KMS-11 (cell line): ENCODE measurements around the gene CCDC70.

Experiments
- H2AFZ ChIP-seq: fragments of 200-600 bp; sonication (generic); 2 replicates; pipeline ENCODE4 v1.6.1; 2016; ENCODE audit warnings: antibody characterized with exemption, mixed run types, low read depth
- H3K27ac ChIP-seq: fragments of 200-600 bp; sonication (generic); 2 replicates; pipeline ENCODE4 v1.6.1; 2016; ENCODE audit warnings: mild to moderate bottlenecking, mixed run types
- H3K27me3 ChIP-seq: fragments of 200-600 bp; sonication (generic); 2 replicates; pipeline ENCODE4 v1.6.1; 2017; ENCODE audit warnings: mild to moderate bottlenecking, low read depth, mixed run types, moderate library complexity; ENCODE audit not compliant: insufficient read depth
- H3K36me3 ChIP-seq: fragments of 200-600 bp; sonication (generic); 2 replicates; pipeline ENCODE4 v1.6.1; 2017; ENCODE audit warnings: mild to moderate bottlenecking, mixed run types; ENCODE audit not compliant: insufficient read depth
- H3K4me1 ChIP-seq: fragments of 200-600 bp; sonication (generic); 2 replicates; pipeline ENCODE4 v1.6.1; 2016; ENCODE audit warnings: mild to moderate bottlenecking, low read depth, mixed run types; ENCODE audit not compliant: poor library complexity, severe bottlenecking
- H3K4me2 ChIP-seq: fragments of 200-600 bp; sonication (generic); 2 replicates; pipeline ENCODE4 v1.7.0; 2016; ENCODE audit warnings: mild to moderate bottlenecking, mixed run types
- H3K4me3 ChIP-seq: fragments of 200-600 bp; sonication (generic); IDR thresholded peaks from 2 replicates; pipeline ENCODE4 v1.6.1; 2017; ENCODE audit warnings: low read depth, low read length, mixed read lengths; ENCODE audit not compliant: insufficient read depth
- H3K79me2 ChIP-seq: fragments of 200-600 bp; sonication (generic); 2 replicates; pipeline ENCODE4 v1.6.1; 2016; ENCODE audit warnings: low read depth, mixed run types; ENCODE audit not compliant: insufficient read depth
- H3K9ac ChIP-seq: fragments of 200-600 bp; sonication (generic); 2 replicates; pipeline ENCODE4 v1.6.1; 2016; ENCODE audit warnings: mild to moderate bottlenecking, mixed run types
- H4K20me1 ChIP-seq: fragments of 200-600 bp; sonication (generic); 2 replicates; pipeline ENCODE4 v1.6.1; 2016; ENCODE audit warnings: mild to moderate bottlenecking, mixed run types; ENCODE audit not compliant: insufficient read depth
- CTCF ChIP-seq: fragments of 200-600 bp; sonication (generic); conservative IDR thresholded peaks from 2 replicates; pipeline ENCODE4 v1.6.1; 2017; ENCODE audit warnings: low read depth, mild to moderate bottlenecking, antibody characterized with exemption, low read length, moderate library complexity, mixed read lengths

The CCDC70 gene

GRCh38 chr13:51861723-51862300, at the start of gene CCDC70:
Gene CCDC70, plus strand, starts transcription at chr13:51861969. Its CDS starts 3,443 bp downstream, at chr13:51865412.
- Histone ChIP-seq H3K79me2 (no peaks in the 10 kb centered on the region), H3K27me3 (no peaks in the 10 kb centered on the region), H3K4me3 (no peak within 1 kb of the TSS), H3K4me2 (no peak within 1 kb of the TSS), H3K4me1 (no peaks in the 10 kb centered on the region), H2AFZ (no peak within 1 kb of the TSS), H3K27ac (no peak within 1 kb of the TSS), H4K20me1 (no peaks in the 10 kb centered on the region), H3K9ac (no peak within 1 kb of the TSS), H3K36me3 (no peaks in the 10 kb centered on the region)
- no peak for TF ChIP-seq CTCF

DNA sequence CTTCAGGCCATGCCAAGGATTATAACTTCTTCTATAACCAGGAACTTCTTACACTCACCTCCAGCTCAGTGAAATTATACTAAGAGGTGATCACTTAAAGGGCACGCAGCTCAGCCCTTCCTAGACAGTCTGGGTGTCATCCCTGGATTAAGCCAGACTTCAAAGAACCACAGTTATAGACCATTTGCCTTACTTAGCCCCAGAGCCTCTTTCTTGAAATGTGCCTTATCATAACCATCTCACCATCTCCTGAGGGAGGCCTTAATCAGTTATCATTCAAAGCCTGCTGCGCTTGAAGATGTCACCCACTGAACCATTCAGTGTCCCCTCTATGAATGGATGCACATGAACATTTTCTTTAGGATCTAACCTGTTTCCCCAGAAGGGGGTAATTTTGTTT, 47.7 kb upstream of the CCDC70 start:
- Histone ChIP-seq H3K9ac (no peak overlapping the region), H3K27ac (no peak overlapping the region), H3K36me3 (no peaks in the 10 kb centered on the region), H3K4me1 (peaks cover 10% of the 10 kb centered on the region), H2AFZ (no peak overlapping the region), H3K79me2 (no peaks in the 10 kb centered on the region), H3K4me3 (no peak overlapping the region), H4K20me1 (no peaks in the 10 kb centered on the region), H3K4me2 (no peak overlapping the region), H3K27me3 (no peaks in the 10 kb centered on the region)
- TF ChIP-seq CTCF, result no peak

DNA sequence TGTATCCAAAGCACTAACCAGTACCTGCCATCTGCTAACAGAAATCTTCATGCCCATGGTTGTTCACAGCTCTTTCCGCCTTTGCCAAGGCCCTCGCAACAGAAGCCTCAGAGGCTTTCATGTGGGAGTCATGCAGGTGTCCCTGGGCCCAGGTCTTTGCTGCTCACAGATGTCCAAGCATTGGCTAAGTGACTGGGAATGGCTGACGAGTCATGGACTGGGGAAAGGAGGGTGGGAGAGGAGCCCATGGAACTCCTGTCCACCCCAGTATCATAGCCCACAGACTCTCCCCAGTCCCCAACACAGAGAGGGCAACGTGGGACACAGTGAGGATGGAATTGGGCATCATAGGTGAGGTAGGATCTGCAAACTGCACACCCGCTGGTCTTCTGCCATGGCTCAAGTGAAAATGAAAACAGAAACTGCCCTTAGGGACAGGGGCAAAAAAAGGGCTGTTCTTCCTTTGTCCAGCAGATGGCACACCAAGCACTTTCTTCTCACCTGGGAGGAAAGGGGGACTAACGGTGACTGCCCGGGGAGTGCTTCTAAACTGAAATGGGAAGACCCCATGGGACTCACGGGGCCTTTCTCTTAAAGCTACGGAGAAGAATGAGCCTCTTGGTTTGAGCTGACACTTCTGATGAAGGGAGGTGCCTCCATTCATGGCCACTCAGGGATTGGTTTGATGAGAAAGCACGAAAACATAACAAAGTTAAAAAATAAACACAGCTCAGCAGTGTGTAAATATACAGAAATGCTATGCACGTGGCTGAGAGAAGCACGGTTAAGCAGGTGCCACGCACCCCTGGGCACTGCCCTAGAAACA, 46.7 kb upstream of the CCDC70 start:
- Histone ChIP-seq H3K36me3 (no peaks in the 10 kb centered on the region), H3K4me1 (peaks cover 10% of the 10 kb centered on the region), H4K20me1 (no peaks in the 10 kb centered on the region), H3K4me3 (no peak overlapping the region), H3K27me3 (no peaks in the 10 kb centered on the region), H3K79me2 (no peaks in the 10 kb centered on the region), H3K9ac (no peak overlapping the region; the same call in 1 of the 2 replicates), H3K4me2 (peak overlapping the region; percentile 51), H2AFZ (peak overlapping the region; percentile 79), H3K27ac (no peak overlapping the region)
- TF ChIP-seq CTCF, result peak; percentile 73

DNA sequence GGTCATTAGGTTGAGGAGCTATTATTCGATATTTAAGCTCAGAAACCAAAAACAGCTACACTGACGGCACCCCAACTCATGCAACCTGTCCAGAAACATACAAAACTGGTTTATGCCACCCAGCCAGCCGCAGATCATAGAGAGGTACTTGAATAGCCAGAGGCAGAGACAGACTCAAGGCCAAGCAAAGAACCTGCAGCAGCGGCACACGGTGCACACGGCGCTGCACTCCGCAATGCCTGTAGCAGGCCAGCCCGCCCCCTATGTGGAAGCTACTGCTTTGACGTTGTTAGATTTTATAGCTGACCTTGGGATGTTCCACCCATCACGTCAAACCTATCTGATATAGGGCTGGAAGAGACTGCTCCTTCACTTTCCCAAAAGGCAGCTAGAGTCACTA, 45.9 kb upstream of the CCDC70 start:
- Histone ChIP-seq H3K36me3 (no peaks in the 10 kb centered on the region), H3K4me3 (no peak overlapping the region), H2AFZ (peak overlapping the region; percentile 79; the same call in 1 of the 2 replicates), H3K27ac (no peak overlapping the region), H3K4me2 (no peak overlapping the region), H3K9ac (no peak overlapping the region), H3K27me3 (no peaks in the 10 kb centered on the region), H3K4me1 (peaks cover 10% of the 10 kb centered on the region), H4K20me1 (no peaks in the 10 kb centered on the region), H3K79me2 (no peaks in the 10 kb centered on the region)
- TF ChIP-seq CTCF, result no peak
